OCI-LY1 (cell line): ENCODE results near the gene LRFN2.

Experiments used
- EZH2 ChIP-seq: fragments of 200-600 bp; sonication (generic), shearing (Covaris generic); IDR thresholded peaks from 2 replicates; pipeline ENCODE4 v1.8.0; 2017; ENCODE audit warnings: borderline replicate concordance, mixed run types, mild to moderate bottlenecking, antibody characterized with exemption, low read length, moderate library complexity, mixed read lengths
- TF ChIP-seq, protein P1 (sequence below): fragments of 200-600 bp; sonication (generic), shearing (Covaris generic); IDR thresholded peaks from 2 replicates; pipeline ENCODE4 v1.5.1; 2017; ENCODE audit warnings: mild to moderate bottlenecking, antibody characterized with exemption, low read length, moderate library complexity, mixed read lengths

- TF ChIP-seq, protein P1, sequence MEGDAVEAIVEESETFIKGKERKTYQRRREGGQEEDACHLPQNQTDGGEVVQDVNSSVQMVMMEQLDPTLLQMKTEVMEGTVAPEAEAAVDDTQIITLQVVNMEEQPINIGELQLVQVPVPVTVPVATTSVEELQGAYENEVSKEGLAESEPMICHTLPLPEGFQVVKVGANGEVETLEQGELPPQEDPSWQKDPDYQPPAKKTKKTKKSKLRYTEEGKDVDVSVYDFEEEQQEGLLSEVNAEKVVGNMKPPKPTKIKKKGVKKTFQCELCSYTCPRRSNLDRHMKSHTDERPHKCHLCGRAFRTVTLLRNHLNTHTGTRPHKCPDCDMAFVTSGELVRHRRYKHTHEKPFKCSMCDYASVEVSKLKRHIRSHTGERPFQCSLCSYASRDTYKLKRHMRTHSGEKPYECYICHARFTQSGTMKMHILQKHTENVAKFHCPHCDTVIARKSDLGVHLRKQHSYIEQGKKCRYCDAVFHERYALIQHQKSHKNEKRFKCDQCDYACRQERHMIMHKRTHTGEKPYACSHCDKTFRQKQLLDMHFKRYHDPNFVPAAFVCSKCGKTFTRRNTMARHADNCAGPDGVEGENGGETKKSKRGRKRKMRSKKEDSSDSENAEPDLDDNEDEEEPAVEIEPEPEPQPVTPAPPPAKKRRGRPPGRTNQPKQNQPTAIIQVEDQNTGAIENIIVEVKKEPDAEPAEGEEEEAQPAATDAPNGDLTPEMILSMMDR: no peak
- no peak for TF ChIP-seq EZH2
Measured at GRCh38 chr6:40391086-40391485, 196.1 kb downstream of the LRFN2 start.
